ENCODE data around the gene SLC26A1.

Gene SLC26A1

GRCh38 chr4:993111-994029 lies at the start of gene SLC26A1:
Gene SLC26A1, minus strand, starts transcription at chr4:993404. Its CDS starts 1,701 bp downstream, at chr4:991703.
- no peak within 1 kb of the TSS for H3K9ac ChIP-seq (ENCODE audit: low read depth, low read length)
- no peaks in the 10 kb centered on the region; the same call in 1 of the 2 replicates for H3K4me1 ChIP-seq (ENCODE audit: insufficient read depth, low read length)
- no peaks in the 10 kb centered on the region for H3K36me3 ChIP-seq (ENCODE audit: insufficient read depth, low read length)
- no peaks in the 10 kb centered on the region for H3K9me3 ChIP-seq (ENCODE audit: control insufficient read depth, insufficient read depth, low read length)

DNA sequence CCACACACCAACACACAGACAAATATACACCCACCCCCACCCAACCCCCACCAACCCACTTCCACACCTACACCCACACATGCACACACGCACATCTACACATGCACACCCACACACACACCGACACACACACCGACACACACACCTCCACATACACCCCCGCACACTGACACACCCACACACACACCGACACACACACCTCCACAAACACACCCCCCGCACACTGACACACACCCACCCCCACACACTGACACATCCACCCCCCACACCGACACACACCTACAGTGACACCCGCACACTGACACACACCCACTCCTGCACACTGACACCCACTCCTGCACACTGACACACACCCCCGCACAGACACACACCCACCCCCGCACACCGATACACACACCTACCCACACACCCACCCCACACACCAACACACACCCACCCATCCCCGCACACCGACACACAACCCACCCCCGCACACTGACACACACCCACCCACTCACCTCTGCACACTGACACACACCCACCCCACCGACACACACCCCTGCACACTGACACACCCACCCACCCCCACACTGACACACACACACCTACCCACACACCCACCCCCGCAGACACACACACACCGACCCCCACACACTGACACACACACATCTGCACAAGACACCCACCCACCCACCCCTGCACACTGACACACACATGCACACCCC lies 49.3 kb upstream of the SLC26A1 start:
- H3K9me3 ChIP-seq (ENCODE audit: control insufficient read depth, insufficient read depth, low read length) = no peaks in the 10 kb centered on the region
- no peak overlapping the region for H3K9ac ChIP-seq (ENCODE audit: low read depth, low read length)
- peaks cover 34% of the 10 kb centered on the region for H3K4me1 ChIP-seq (ENCODE audit: insufficient read depth, low read length)
- H3K36me3 ChIP-seq (ENCODE audit: insufficient read depth, low read length) = no peaks in the 10 kb centered on the region

DNA sequence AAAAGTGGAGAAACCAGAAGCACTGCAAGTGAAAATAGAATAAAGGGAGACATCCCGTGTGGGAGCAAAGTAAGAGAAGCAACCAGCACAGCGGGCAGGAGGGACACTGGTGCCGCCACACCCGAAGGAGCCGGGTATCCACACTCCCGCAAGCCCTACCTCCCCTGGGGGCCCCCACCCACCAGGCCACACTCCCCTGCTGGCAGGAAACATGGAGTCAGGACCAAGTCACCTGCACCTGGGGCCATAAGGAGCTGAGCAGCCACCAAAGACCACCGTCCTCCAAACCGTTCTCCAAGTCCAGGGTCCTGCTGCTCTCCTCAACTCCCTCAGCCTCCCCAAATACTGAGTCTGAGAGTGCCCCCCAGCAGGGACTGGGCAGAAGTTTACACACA lies 48.7 kb upstream of the SLC26A1 start:
- Histone ChIP-seq H3K9me3 (ENCODE audit: control insufficient read depth, insufficient read depth, low read length) (no peaks in the 10 kb centered on the region), H3K36me3 (ENCODE audit: insufficient read depth, low read length) (no peaks in the 10 kb centered on the region), H3K4me1 (ENCODE audit: insufficient read depth, low read length) (peaks cover 34% of the 10 kb centered on the region), H3K9ac (ENCODE audit: low read depth, low read length) (no peak overlapping the region)

DNA sequence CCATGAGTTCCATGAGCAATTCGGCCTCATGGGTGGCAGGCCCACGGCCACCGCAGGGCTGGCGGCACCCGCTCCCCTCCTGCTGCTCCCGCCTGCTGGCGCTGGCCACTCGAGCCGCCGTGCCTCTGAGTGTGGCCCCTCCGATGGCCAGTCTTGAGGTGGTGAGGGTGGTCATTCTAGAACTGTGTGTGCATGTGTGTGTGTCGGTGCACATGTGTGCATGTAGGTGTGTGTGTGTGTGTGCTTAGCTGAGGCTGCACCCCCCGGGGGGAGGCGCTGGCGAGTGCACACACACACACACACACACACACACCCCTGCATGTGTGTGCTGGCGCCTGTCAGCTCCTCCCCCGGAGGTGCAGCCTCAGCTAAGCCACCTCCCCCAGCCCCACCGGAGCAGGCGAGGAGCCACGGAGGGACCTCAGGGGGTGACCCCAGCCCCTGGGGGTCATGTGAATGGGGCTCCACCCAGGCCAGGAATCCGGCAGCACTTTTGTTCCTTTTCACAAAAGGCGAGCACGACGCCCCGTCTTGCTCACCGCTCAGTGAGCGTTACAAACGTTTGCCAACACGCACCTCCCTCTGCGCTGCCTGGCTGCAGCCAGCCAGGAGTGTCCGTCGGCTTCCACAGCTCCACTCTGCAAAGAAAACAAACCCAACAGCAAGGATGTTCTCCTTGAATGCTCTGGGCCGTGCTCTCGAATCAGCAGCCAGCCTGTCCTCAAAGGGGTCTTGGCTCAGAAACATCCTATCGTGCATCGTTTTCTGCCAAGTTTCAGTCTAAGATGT lies 48.1 kb upstream of the SLC26A1 start:
- Histone ChIP-seq H3K9ac (ENCODE audit: low read depth, low read length) (no peak overlapping the region), H3K36me3 (ENCODE audit: insufficient read depth, low read length) (no peaks in the 10 kb centered on the region), H3K4me1 (ENCODE audit: insufficient read depth, low read length) (peaks cover 34% of the 10 kb centered on the region), H3K9me3 (ENCODE audit: control insufficient read depth, insufficient read depth, low read length) (no peaks in the 10 kb centered on the region)

- H3K36me3 ChIP-seq (ENCODE audit: insufficient read depth, low read length) = no peaks in the 10 kb centered on the region
- peaks cover 32% of the 10 kb centered on the region for H3K4me1 ChIP-seq (ENCODE audit: insufficient read depth, low read length)
- no peak overlapping the region for H3K9ac ChIP-seq (ENCODE audit: low read depth, low read length)
- H3K9me3 ChIP-seq (ENCODE audit: control insufficient read depth, insufficient read depth, low read length) = no peaks in the 10 kb centered on the region
These were observed 47.3 kb upstream of the SLC26A1 start for GRCh38 chr4:1040344-1041146.

DNA sequence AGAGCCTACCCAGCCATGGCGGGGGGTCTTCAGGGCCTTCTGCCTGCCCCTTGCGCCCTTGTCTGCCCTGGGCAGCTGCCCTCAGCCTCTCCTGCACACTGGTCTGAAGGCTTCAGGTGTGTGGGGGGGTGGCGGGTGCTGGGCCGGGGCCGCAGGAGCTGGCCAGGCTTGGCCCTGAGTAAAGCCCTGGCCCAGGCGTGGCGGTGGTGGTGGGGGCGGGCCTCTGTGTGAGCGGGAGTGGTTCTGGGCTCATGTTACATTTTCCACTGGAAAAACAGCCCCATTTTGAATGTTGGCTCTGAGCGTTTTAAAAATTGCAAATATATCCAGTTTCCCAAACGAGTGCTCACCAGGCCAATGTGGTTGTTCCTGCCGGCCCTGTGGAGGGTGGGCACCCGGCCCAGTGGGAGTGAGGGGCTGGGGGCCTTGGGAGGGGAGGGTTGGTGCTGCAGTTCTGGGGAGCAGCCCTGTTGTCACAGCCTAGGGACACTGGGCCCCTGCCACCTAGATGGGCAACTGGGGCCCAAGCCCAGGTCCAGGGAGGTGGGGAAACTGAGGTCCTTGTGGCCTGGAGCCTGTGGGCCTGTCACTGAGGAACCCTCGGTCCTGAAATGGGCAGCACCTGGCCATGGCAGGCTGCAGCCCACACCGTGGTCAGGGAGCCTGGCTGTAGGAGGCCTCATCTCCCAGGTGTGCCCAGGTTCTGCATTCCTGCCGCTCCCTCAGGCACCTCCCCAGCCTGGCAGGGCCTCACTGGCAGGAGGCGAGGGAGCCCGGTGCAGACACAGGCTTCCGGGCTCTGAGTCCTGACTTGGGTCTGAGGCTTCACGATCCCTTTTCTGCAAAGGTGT lies 46.5 kb upstream of the SLC26A1 start:
- H3K4me1 ChIP-seq (ENCODE audit: insufficient read depth, low read length) = peaks cover 26% of the 10 kb centered on the region
- no peaks in the 10 kb centered on the region for H3K36me3 ChIP-seq (ENCODE audit: insufficient read depth, low read length)
- H3K9ac ChIP-seq (ENCODE audit: low read depth, low read length) = no peak overlapping the region
- H3K9me3 ChIP-seq (ENCODE audit: control insufficient read depth, insufficient read depth, low read length) = no peaks in the 10 kb centered on the region

DNA sequence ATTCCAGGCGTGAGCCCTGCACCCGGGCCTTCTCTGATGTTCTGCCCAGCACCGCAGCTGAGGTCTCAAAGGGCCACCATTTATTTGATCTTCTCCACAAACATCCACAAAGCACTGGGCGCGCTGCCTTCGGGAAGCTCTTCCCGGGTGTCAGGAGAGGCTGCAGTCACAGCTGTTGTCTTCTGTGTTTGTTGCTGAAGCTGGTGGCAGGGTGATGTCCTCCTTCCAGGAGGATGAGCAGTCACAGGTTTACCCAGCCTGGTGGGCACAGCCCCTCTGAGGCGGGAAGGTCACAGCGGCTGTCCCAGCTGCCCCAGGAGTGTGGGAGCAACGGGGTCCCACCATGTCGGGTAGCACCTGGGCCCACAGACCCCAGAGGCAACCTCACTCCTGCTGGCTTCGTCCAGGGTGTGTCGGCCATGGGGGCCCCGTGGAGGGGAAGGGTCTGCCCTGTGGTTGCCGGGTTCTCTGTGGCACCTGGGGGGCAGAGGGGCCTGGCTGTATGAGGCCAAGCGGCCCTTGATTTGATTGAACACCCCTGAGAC lies 45.8 kb upstream of the SLC26A1 start:
- Histone ChIP-seq H3K4me1 (ENCODE audit: insufficient read depth, low read length) (peaks cover 19% of the 10 kb centered on the region; the same call in 1 of the 2 replicates), H3K36me3 (ENCODE audit: insufficient read depth, low read length) (no peaks in the 10 kb centered on the region), H3K9me3 (ENCODE audit: control insufficient read depth, insufficient read depth, low read length) (no peaks in the 10 kb centered on the region), H3K9ac (ENCODE audit: low read depth, low read length) (no peak overlapping the region)

GRCh38 chr4:1036976-1037810 lies 44.0 kb upstream of the SLC26A1 start:
- Histone ChIP-seq H3K36me3 (ENCODE audit: insufficient read depth, low read length) (no peaks in the 10 kb centered on the region), H3K4me1 (ENCODE audit: insufficient read depth, low read length) (peaks cover 11% of the 10 kb centered on the region; the same call in 1 of the 2 replicates), H3K9ac (ENCODE audit: low read depth, low read length) (no peak overlapping the region), H3K9me3 (ENCODE audit: control insufficient read depth, insufficient read depth, low read length) (no peaks in the 10 kb centered on the region)

GRCh38 chr4:1036095-1036494 lies 42.9 kb upstream of the SLC26A1 start:
- H3K9ac ChIP-seq (ENCODE audit: low read depth, low read length) = no peak overlapping the region
- H3K9me3 ChIP-seq (ENCODE audit: control insufficient read depth, insufficient read depth, low read length) = no peaks in the 10 kb centered on the region
- H3K36me3 ChIP-seq (ENCODE audit: insufficient read depth, low read length) = no peaks in the 10 kb centered on the region
- peaks cover under 1% of the 10 kb centered on the region; the same call in 1 of the 2 replicates for H3K4me1 ChIP-seq (ENCODE audit: insufficient read depth, low read length)

DNA sequence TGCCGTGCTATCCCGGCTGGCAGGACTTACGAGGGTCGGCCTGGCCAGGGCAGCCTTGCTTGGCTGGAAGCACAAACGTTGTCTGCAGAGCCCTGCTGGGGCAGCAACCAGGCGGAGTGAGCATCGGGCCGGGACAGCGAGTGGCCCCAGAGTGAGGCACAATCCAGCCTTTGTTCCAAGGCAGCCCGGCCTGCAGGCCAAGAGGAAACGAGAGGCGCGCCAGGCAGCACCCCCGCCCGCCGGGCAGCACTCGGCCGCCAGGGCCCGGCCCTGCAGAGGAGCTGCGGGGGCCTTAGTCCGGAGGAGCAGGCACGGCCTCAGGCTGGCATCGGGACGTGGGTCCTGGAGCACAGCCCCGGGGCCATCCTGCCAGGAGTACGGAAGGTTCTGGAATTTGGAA lies 42.3 kb upstream of the SLC26A1 start:
- H3K9me3 ChIP-seq (ENCODE audit: control insufficient read depth, insufficient read depth, low read length) = no peaks in the 10 kb centered on the region

GRCh38 chr4:1033840-1034551 lies 40.8 kb upstream of the SLC26A1 start:
- H3K4me1 ChIP-seq (ENCODE audit: insufficient read depth, low read length) = peaks cover 5% of the 10 kb centered on the region; the same call in 1 of the 2 replicates
- no peaks in the 10 kb centered on the region for H3K36me3 ChIP-seq (ENCODE audit: insufficient read depth, low read length)
- no peaks in the 10 kb centered on the region for H3K9me3 ChIP-seq (ENCODE audit: control insufficient read depth, insufficient read depth, low read length)
- H3K9ac ChIP-seq (ENCODE audit: low read depth, low read length) = no peak overlapping the region

More for the DNA sequence above, 42.3 kb upstream of the SLC26A1 start:
- no peak overlapping the region for H3K9ac ChIP-seq (ENCODE audit: low read depth, low read length)
- H3K36me3 ChIP-seq (ENCODE audit: insufficient read depth, low read length) = no peaks in the 10 kb centered on the region
- peaks cover 2% of the 10 kb centered on the region; the same call in 1 of the 2 replicates for H3K4me1 ChIP-seq (ENCODE audit: insufficient read depth, low read length)

Measured in ES-I3 (cell line).